Ishikawa (cell line): ENCODE measurements around the gene ATOH1.

Experiments
- EGR1 ChIP-seq: IDR thresholded peaks from 2 replicates; pipeline ENCODE4 v1.6.1; 2012
- EP300 ChIP-seq: IDR thresholded peaks from 2 replicates; pipeline ENCODE4 v1.6.1; 2012; ENCODE audit warnings: borderline replicate concordance
- RAD21 ChIP-seq: IDR thresholded peaks from 2 replicates; pipeline ENCODE4 v1.6.1; 2012; ENCODE audit warnings: low read depth
- TAF1 ChIP-seq: IDR thresholded peaks from 2 replicates; pipeline ENCODE4 v1.6.1; 2012; ENCODE audit warnings: low read depth, mild to moderate bottlenecking
- TCF12 ChIP-seq: IDR thresholded peaks from 2 replicates; pipeline ENCODE4 v1.6.1; 2012; ENCODE audit warnings: low read depth
- TEAD4 ChIP-seq: IDR thresholded peaks from 2 replicates; pipeline ENCODE4 v1.6.1; 2012
- YY1 ChIP-seq: IDR thresholded peaks from 2 replicates; pipeline ENCODE4 v1.6.1; 2012; ENCODE audit warnings: low read depth
- TF ChIP-seq, protein P1 (sequence below): IDR thresholded peaks from 2 replicates; pipeline ENCODE4 v1.6.1; 2012; ENCODE audit warnings: low read depth, mild to moderate bottlenecking
- TF ChIP-seq, protein P2 (sequence below): IDR thresholded peaks from 2 replicates; pipeline ENCODE4 v1.6.1; 2012
- TF ChIP-seq, protein P3 (sequence below): IDR thresholded peaks from 2 replicates; pipeline ENCODE4 v1.6.1; 2012

DNA sequence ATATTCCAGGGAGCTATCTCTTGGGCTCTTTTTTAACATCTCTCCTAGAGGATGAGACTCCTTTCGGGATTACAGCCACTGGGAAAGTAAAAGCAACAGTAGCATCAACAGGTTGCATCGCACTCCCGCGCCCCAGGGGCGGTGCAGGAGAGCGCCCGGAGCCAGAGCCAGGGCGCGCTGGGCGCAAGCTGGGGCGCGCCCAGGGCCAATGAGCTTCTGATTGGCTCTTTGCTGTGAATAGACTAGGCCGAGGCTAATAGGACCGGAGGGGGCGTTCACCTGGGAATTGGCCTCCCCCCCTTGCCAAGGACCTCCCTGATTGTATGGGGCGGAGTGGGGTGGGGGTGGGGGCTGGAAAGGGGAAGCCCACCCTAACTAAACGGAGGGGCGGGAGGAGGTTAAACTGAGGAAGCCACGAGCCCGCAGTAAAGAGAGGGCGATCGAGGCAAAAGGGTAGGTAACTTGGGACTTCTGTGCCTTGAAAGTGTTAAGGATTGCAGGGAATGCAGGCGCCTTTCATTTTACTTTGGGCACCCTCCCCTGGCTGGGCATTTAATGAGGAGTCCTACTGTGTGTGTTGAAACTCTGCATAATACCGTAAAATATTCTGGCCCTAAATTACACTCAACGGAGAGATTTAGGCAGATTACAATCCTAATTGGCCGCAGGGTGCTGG is 1.1 kb upstream of the ATOH1 start:
- TF ChIP-seq, protein P1, sequence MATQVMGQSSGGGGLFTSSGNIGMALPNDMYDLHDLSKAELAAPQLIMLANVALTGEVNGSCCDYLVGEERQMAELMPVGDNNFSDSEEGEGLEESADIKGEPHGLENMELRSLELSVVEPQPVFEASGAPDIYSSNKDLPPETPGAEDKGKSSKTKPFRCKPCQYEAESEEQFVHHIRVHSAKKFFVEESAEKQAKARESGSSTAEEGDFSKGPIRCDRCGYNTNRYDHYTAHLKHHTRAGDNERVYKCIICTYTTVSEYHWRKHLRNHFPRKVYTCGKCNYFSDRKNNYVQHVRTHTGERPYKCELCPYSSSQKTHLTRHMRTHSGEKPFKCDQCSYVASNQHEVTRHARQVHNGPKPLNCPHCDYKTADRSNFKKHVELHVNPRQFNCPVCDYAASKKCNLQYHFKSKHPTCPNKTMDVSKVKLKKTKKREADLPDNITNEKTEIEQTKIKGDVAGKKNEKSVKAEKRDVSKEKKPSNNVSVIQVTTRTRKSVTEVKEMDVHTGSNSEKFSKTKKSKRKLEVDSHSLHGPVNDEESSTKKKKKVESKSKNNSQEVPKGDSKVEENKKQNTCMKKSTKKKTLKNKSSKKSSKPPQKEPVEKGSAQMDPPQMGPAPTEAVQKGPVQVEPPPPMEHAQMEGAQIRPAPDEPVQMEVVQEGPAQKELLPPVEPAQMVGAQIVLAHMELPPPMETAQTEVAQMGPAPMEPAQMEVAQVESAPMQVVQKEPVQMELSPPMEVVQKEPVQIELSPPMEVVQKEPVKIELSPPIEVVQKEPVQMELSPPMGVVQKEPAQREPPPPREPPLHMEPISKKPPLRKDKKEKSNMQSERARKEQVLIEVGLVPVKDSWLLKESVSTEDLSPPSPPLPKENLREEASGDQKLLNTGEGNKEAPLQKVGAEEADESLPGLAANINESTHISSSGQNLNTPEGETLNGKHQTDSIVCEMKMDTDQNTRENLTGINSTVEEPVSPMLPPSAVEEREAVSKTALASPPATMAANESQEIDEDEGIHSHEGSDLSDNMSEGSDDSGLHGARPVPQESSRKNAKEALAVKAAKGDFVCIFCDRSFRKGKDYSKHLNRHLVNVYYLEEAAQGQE, result no peak
- TF ChIP-seq TAF1 (no peak), YY1 (no peak), RAD21 (no peak), EP300 (no peak), EGR1 (no peak), TCF12 (no peak), TEAD4 (no peak)
- TF ChIP-seq, protein P2, sequence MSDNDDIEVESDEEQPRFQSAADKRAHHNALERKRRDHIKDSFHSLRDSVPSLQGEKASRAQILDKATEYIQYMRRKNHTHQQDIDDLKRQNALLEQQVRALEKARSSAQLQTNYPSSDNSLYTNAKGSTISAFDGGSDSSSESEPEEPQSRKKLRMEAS, result no peak
- TF ChIP-seq, protein P3, sequence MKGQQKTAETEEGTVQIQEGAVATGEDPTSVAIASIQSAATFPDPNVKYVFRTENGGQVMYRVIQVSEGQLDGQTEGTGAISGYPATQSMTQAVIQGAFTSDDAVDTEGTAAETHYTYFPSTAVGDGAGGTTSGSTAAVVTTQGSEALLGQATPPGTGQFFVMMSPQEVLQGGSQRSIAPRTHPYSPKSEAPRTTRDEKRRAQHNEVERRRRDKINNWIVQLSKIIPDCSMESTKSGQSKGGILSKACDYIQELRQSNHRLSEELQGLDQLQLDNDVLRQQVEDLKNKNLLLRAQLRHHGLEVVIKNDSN, result no peak
